EH (cell line): ENCODE data around the gene TNS1.

Source experiments
- DNase-seq: peaks from one replicate; pipeline ENCODE4 v3.0.0-alpha.2; 2015; ENCODE audit warnings: low read depth

Gene TNS1

GRCh38 chr2:217897816-217898806, 104.7 kb downstream of the TNS1 start:
- DNase-seq: no peak

GRCh38 chr2:217897091-217897715, 105.6 kb downstream of the TNS1 start:
- DNase-seq: no peak

- no peak for DNase-seq
Observed at GRCh38 chr2:217895070-217895635, 107.6 kb downstream of the TNS1 start.

- DNase-seq: no peak
Observed at GRCh38 chr2:217893440-217893839, 109.4 kb downstream of the TNS1 start.

- no peak for DNase-seq
Observed at GRCh38 chr2:217892560-217892959, 110.2 kb downstream of the TNS1 start.

GRCh38 chr2:217890445-217890844, 112.3 kb downstream of the TNS1 start:
- peak; percentile 90 for DNase-seq

- DNase-seq: no peak
Observed at GRCh38 chr2:217889656-217890055, 113.1 kb downstream of the TNS1 start.

- peak; percentile 31 for DNase-seq
Observed at GRCh38 chr2:217887841-217888701, 114.7 kb downstream of the TNS1 start.

- peak; percentile 79 for DNase-seq
Observed at GRCh38 chr2:217886720-217887309, 116.0 kb downstream of the TNS1 start.

GRCh38 chr2:217886091-217886490, 116.7 kb downstream of the TNS1 start:
- no peak for DNase-seq

GRCh38 chr2:217884985-217885384, 117.8 kb downstream of the TNS1 start:
- no peak for DNase-seq

- no peak for DNase-seq
Observed at GRCh38 chr2:217880891-217881290, 121.9 kb downstream of the TNS1 start.

- no peak for DNase-seq
Observed at GRCh38 chr2:217880287-217880889, 122.4 kb downstream of the TNS1 start.

GRCh38 chr2:217878915-217879590, 123.7 kb downstream of the TNS1 start:
- no peak for DNase-seq

GRCh38 chr2:217877866-217878265, 124.9 kb downstream of the TNS1 start:
- DNase-seq: no peak

- DNase-seq: no peak
Observed at GRCh38 chr2:217876253-217876570, 126.6 kb downstream of the TNS1 start.

- peak; percentile 55 for DNase-seq
Observed at GRCh38 chr2:217875556-217876252, 127.1 kb downstream of the TNS1 start.

- no peak for DNase-seq
Observed at GRCh38 chr2:217875138-217875537, 127.7 kb downstream of the TNS1 start.

- no peak for DNase-seq
Observed at GRCh38 chr2:217873371-217873770, 129.4 kb downstream of the TNS1 start.

- no peak for DNase-seq
Observed at GRCh38 chr2:217872319-217872718, 130.5 kb downstream of the TNS1 start.
